ENCODE results near the gene UBE3D.
"Not testable (repeated sequence)": the region's sequence is repeated elsewhere in the genome, so short reads cannot be mapped to it uniquely, and the experiment has no call there.

UBE3D gene

DNA sequence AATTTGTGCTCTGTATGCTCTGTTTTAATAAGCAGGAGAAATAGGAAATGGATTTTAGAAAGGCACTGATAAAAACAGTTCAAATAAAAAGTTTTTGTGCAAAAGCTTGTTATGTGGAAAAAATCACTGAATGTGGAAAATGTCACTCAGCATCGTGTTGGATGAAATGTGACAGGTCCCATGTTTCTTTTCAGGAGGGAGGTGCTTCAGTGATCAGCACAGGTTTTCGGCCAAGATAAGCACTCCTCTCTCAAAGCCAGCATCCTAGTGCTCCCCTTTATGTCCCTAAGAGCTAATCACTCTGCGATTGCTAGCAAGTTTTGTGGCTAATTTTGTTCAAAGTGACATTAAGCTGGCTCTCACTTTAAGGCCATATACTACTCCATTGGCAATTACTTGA lies 12.0 kb downstream of the UBE3D start:
- DNase-seq, result no peak

GRCh38 chr6:83051377-83052172 lies 14.1 kb downstream of the UBE3D start:
- no peak for DNase-seq

- DNase-seq, result no peak
Measured at GRCh38 chr6:83047065-83047754, 18.4 kb downstream of the UBE3D start.

DNA sequence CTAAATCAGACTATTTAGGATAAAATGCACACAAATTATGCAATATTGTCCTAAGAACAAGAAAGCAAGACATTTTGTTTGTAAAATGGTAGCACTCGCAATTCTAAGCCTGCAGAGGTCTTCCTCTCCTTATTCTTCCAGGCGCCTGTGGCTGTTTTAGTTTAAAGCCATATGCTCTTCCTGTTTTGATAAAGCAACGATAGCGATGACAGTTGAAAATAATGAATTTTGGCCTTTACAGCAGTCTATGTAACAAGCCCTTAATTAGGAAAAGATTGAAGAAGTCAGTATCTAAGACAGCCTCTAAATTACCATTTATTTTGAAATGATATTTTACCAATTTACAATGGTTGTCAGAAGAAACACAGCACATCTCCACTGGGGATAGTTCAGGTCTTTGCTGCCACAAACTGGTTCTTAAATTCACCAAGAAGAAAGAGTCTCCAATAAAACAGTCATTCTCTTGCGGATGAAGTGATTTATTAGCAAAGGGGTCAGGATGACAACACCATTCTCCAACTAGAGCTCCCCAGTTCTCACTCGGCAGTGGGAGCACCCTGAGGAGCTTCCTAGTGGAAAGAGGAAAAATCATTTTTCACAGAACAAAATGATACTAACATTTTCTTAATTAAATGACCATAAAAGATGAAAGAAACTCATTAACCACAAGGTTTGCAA lies 21.4 kb downstream of the UBE3D start:
- DNase-seq, result no peak

- DNase-seq, result no peak
Measured at GRCh38 chr6:83042467-83043053, 23.1 kb downstream of the UBE3D start.

DNA sequence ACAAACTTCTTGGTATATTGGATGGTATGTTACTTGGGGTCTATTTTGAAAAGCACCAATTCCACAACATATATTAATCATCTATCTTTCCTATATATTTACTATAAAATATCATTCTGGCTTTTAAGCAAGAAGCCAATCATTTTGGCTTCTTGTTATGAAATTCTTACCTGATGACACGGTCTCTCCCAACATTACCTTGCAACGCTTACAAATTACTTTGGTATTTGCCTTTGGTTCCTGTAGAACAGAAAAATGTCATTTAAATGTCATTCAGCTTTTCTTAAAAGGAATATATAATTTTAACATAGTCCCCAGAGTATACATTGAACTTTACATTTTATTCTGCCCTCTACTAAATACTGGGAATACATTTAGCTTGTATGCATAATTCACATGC lies 27.4 kb downstream of the UBE3D start:
- no peak for DNase-seq

DNA sequence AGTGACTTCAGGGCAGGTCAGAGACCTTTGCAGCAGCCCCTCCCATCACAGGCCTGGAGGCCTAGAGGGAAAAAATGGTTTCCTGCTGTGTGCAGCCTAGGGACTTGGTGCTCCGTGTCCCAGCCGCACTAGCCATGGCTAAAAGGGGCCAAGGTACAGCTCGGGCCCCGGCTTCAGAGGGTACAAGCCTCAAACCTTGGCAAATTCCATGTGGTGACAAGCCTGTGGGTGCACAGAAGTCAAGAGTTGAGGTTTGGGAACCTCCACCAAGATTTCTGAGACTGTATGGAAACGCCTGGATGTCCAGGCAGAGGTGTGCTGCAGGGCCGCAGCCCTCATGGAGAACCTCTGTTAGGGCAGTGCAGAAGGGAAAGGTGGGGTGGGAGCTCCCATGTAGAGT lies 34.0 kb downstream of the UBE3D start:
- peak in 1 of 5 experiments; percentile 3 for DNase-seq

DNA sequence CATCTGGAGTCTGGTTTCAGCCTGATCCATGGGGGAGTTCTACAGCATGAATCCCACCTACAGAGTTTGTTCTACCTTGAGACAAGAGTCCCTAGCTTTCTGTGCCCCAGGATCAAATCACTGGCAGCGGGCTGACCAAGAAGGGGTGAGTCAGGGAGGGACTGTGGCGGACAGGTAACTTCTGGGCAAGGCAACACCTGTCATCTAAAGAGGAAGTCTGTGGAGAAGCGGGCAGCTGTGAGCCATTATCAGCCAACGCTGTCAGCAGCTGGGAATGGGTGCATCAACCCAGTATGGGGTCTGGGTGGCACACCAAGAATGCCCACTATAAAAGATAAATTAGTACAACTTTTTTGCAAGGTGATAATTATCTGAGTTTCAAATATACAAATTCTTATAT lies 45.9 kb downstream of the UBE3D start:
- DNase-seq, result no peak

DNA sequence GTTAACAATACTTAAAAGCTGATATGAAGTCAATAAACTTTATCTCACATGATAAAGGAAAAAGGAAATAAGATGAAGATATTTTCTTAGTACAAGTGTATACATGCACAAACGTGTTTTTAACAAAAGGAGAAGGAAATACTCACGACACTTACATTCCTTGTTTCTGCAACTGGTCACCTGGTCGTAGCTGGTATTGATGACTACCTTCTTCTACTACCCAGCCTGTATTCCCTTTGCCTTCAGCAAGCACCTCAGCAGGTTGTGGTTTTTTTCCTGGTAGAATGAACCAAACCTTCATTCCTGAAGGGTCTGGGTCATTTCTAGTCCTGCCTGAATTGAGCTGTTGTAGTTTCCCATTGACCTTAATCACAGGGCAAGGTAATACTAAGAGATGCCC lies 54.5 kb downstream of the UBE3D start:
- not testable (repeated sequence) for DNase-seq

GRCh38 chr6:83008626-83009025 lies 57.0 kb downstream of the UBE3D start:
- DNase-seq, result no peak

DNA sequence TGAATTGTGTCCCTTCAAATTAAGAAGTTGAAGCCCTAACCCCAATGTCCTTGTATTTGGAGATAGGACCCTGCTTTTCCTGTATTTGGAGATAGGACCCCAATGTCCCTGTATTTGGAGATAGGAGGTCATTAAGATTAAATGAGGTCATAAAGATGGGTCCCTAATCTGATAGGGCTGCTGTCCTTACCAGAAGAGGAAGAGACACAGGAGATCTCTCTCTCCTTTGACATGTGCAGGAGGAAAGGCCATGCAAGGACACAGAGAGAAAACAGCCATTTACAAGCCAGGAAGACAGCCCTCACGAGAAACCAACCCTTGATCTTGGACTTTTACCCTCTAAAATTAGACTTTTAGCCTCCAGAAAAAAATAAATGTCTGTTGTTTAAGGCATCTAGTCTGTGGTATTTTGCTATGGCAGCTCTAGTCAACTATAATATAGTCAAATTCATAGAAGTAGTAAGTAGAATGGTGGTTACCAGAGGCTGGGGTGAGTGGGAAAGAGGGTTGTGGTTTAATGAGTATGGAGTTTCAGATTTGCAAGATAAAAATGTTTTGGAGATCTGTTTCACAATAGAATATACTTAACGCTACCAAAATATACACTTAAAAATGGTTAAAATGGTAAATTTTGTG lies 59.3 kb downstream of the UBE3D start:
- no peak for DNase-seq

DNA sequence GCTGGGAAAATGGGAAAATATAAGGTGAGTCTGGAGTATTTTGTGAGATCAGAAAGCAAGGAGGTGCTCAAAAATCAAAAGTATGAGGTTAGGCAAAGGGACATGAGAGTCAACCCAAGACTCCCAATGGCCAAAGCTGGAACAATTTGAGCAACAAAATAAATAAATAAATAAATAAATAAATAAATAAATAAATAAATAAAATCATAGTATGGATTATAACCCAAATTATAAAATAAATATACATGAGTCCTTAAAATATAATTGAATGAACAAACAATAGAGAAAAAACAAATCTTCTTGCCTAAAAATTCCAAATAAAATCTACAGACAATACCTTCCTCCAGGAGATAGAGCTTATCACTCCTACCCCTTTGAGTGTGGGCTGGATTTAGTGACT lies 69.5 kb downstream of the UBE3D start:
- no peak for DNase-seq

DNA sequence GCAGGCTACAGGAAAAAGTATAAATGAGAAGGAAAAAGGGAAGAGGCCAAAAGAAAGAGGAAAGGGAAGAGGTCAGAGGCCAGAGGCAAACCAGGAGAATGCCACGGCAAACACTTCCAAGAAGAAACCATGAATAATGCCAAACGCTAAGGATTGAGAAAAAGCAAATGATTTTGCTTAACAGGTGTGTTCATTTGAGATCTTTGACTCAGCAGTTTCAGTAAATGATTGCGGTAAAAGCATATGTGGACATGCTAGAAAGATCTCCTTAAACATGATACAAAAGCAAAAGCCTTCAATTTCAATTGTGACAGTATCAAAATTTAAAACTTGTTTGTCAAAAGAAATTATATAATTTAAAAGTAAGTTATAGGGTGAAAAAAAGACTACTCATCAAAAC lies 70.6 kb downstream of the UBE3D start:
- DNase-seq, result no peak

DNA sequence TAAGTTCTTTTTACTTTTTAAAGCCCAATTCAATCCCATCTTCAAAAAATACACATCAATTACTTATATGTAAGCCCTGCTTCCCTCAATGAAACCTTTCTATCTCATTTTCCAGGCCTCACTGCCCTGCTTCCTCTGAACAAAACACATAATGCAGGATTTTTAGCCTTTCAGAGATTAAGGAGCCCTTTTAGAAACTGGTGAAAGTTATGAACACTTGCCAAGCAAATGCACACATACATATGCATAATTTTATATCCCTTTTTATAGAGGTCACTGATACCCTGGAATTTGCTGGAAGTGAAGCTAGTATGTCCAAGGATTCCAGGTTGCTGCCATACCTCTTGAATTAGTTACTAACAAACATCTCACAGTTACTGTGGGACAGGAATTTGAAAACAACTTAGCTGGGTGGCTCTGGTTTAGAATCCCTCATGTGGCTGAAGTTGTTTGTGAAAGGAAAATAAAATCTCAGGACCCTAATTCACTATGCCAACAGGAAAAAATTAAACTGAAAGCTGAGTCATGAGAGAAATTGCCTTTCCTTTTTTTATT lies 75.8 kb downstream of the UBE3D start:
- DNase-seq, result no peak

GRCh38 chr6:82988930-82989351 lies 76.7 kb downstream of the UBE3D start:
- no peak for DNase-seq

DNA sequence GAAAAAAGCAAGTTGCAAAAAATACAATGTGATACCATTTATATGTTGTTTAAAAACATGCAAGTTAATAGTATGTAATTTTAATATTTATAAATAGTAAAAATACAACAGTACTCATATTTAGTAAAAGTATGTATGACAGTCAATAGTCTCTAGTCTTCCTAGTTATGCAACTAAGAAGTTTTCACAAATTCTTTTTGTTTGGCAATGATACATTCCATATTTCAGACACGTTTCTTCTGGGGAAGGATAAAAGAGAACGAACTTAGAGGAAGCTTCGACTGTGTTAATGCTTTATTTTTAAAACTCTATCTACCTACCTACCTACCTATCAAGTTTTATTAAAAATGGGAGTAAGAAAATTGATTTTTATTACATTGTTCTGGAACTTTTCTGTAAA lies 77.7 kb downstream of the UBE3D start:
- no peak for DNase-seq

- DNase-seq, result no peak
Measured at GRCh38 chr6:82987416-82987815, 78.2 kb downstream of the UBE3D start.

DNA sequence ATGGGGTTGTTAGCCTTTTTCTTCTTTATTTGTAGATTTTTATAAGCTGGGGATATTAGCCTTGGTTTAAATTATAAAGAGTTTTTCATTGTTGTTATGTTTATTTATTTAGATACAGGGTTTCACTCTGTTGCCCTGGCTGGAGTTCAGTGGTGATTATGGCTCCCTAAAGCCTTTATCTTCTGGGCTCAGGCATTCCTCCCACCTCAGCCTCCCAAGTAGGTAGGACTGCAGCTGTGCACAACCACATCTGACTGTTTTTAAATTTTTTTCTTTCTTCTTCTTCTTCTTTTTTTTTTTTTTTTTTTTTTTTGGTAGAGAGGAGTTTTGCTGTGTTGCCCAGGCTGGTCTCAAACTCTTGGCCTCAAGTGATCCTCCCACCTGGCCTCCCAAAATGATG lies 80.9 kb downstream of the UBE3D start:
- DNase-seq, result no peak

DNA sequence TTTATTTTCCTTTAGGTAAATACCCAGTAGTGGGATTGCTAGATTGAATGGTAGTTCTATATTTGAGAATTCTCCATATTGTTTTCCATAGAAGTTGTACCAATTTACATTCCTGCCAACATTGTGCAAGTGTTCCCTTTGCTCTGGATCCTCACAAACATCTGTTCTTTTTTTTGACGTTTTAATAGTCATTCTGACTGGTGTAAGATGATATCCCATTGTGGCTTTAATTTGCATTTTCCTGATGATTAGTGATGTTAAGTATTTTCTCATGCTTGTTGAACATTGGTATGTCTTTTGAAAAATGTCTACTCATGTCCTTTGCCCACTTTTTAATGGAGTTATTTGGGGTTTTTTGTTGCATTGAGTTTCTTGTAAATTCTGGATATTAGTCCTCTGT lies 85.6 kb downstream of the UBE3D start:
- no peak for DNase-seq

DNA sequence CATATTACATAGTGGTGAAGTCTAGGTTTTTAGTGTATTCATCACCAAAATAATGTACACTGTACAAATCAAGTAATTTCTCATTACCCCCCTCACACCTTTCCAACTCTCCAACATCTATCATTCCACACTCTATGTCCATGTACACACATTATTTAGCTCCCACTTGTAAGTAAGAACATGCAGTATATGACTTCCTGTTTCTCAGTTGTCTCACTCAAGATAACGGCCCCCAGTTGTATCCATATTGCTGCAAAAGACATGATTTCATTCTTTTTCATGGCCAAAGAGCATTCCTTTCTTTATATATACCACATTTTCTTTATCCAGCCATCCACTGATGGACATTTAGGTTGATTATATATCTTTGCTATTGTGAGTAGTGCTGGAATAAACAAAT lies 86.0 kb downstream of the UBE3D start:
- no peak for DNase-seq

GRCh38 chr6:82978362-82978945 lies 87.2 kb downstream of the UBE3D start:
- DNase-seq, result no peak

DNA sequence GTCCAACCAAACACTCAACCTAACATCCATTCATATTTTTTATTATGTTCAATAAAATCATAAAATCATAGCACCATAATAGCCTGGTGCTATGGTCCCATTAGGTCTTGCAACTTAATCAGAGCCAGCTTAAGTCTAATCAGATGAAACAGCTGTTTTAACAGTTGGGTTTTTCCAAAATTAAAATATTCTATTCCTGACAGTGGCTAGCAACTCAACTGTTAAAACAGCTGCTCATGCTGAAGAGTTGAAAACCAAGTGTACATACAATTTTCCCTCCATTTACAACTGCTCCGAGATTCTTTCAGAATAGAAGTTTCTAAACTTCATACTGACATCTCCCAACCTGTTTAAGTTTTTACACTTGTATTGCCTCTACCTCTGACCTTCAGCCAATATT lies 89.5 kb downstream of the UBE3D start:
- DNase-seq, result no peak

Measured in T-helper 2 cell (primary cell).